Trophoblast cell (in vitro differentiated cells and primary cell): ENCODE measurements around the gene CHAF1B.

Experiments used
- DNase-seq, 2 donors: peaks; one replicate each; pipeline ENCODE4 v3.0.0-alpha.2; 2016
- H2AFZ ChIP-seq: 2 replicates; pipeline ENCODE4 v1.6.1; 2013; ENCODE audit warnings: low read length, moderate library complexity, mild to moderate bottlenecking; ENCODE audit not compliant: insufficient read depth, poor library complexity
- H2AK5ac ChIP-seq: 2 replicates; pipeline ENCODE4 v1.6.1; 2013; ENCODE audit warnings: mild to moderate bottlenecking, low read length
- H2BK120ac ChIP-seq: 2 replicates; pipeline ENCODE4 v1.6.1; 2013; ENCODE audit warnings: low read length, mild to moderate bottlenecking, moderate library complexity; ENCODE audit not compliant: insufficient read depth, poor library complexity
- H2BK12ac ChIP-seq: 2 replicates; pipeline ENCODE4 v1.6.1; 2013; ENCODE audit warnings: mild to moderate bottlenecking, low read length, moderate library complexity
- H2BK5ac ChIP-seq: 2 replicates; pipeline ENCODE4 v1.6.1; 2013; ENCODE audit warnings: low read length, low read depth, moderate library complexity, mild to moderate bottlenecking; ENCODE audit not compliant: poor library complexity
- H3K14ac ChIP-seq: 2 replicates; pipeline ENCODE4 v1.6.1; 2013; ENCODE audit warnings: mild to moderate bottlenecking, low read length
- H3K18ac ChIP-seq: 2 replicates; pipeline ENCODE4 v1.6.1; 2013; ENCODE audit warnings: mild to moderate bottlenecking, low read length
- H3K23ac ChIP-seq: 2 replicates; pipeline ENCODE4 v1.6.1; 2013; ENCODE audit warnings: low read length
- H3K27ac ChIP-seq: 2 replicates; pipeline ENCODE4 v1.5.1; 2013; ENCODE audit warnings: low read depth, mild to moderate bottlenecking, inconsistent platforms, low read length, moderate library complexity
- H3K27me3 ChIP-seq: 2 replicates; pipeline ENCODE4 v1.6.1; 2013; ENCODE audit warnings: inconsistent platforms, mild to moderate bottlenecking, low read length, moderate library complexity; ENCODE audit not compliant: insufficient read depth
- H3K36me3 ChIP-seq, 2 experiments: 1 replicate in 1 of 2; 2 replicates in 1 of 2; pipeline ENCODE4 v1.6.1; 2013; ENCODE audit warnings: low read length in 2 of 2, mild to moderate bottlenecking in 2 of 2, moderate library complexity in 1 of 2; ENCODE audit not compliant: insufficient read depth in 2 of 2, control insufficient read depth in 1 of 2
- H3K4ac ChIP-seq: 2 replicates; pipeline ENCODE4 v1.6.1; 2013; ENCODE audit warnings: low read depth, mild to moderate bottlenecking, low read length, moderate library complexity
- H3K4me1 ChIP-seq, 2 experiments: 1 replicate in 1 of 2; 2 replicates in 1 of 2; pipeline ENCODE4 v1.6.1; 2013; ENCODE audit warnings: low read length in 2 of 2, mild to moderate bottlenecking in 2 of 2, moderate library complexity in 1 of 2; ENCODE audit not compliant: insufficient read depth in 2 of 2, control insufficient read depth in 1 of 2
- H3K4me2 ChIP-seq: 2 replicates; pipeline ENCODE4 v1.6.1; 2013; ENCODE audit warnings: inconsistent platforms, mild to moderate bottlenecking, low read length, moderate library complexity
- H3K4me3 ChIP-seq: 2 replicates; pipeline ENCODE4 v1.5.1; 2013; ENCODE audit warnings: mild to moderate bottlenecking, low read depth, low read length, inconsistent platforms
- H3K79me1 ChIP-seq: one replicate; pipeline ENCODE4 v1.6.1; 2013; ENCODE audit warnings: low read length
- H3K79me2 ChIP-seq: 2 replicates; pipeline ENCODE4 v1.6.1; 2013; ENCODE audit warnings: low read length, mild to moderate bottlenecking; ENCODE audit not compliant: control insufficient read depth, insufficient read depth, poor library complexity
- H3K9ac ChIP-seq: 2 replicates; pipeline ENCODE4 v1.6.1; 2013; ENCODE audit warnings: mild to moderate bottlenecking, low read length
- H3K9me3 ChIP-seq: 2 replicates; pipeline ENCODE4 v1.6.1; 2013; ENCODE audit warnings: low read depth, mild to moderate bottlenecking, control low read depth, inconsistent platforms, low read length; ENCODE audit not compliant: insufficient read depth
- H4K12ac ChIP-seq: 2 replicates; pipeline ENCODE4 v1.6.1; 2013; ENCODE audit warnings: low read depth, mild to moderate bottlenecking, low read length, moderate library complexity
- H4K8ac ChIP-seq: 2 replicates; pipeline ENCODE4 v1.6.1; 2013; ENCODE audit warnings: low read depth, mild to moderate bottlenecking, low read length, moderate library complexity
- H4K91ac ChIP-seq: one replicate; pipeline ENCODE4 v1.6.1; 2013; ENCODE audit warnings: low read depth, mild to moderate bottlenecking, low read length, moderate library complexity
- WGBS: extraction: QIAGEN DNeasy Blood & Tissue Kit; methylation state at CpG from one replicate; pipeline ENCODE4 v1.1.7; 2013; ENCODE audit warnings: missing lambda C conversion rate; ENCODE audit not compliant: insufficient read length, insufficient coverage; ENCODE audit errors: extremely low coverage; 5-methylcytosine and 5-hydroxymethylcytosine counted together

Gene CHAF1B

GRCh38 chr21:36344931-36345330 is 40.3 kb upstream of the CHAF1B start:
- Histone ChIP-seq H4K8ac (no peak overlapping the region), H4K91ac (no peak overlapping the region), H3K36me3 (peaks cover 48 to 55% of the 10 kb centered on the region in 2 experiments), H2BK120ac (no peak overlapping the region), H4K12ac (no peak overlapping the region), H2BK5ac (no peak overlapping the region), H3K4ac (no peak overlapping the region), H3K27ac (no peak overlapping the region), H3K18ac (no peak overlapping the region), H2AFZ (no peak overlapping the region), H3K27me3 (no peaks in the 10 kb centered on the region), H3K14ac (no peak overlapping the region), H3K9me3 (no peaks in the 10 kb centered on the region), H2BK12ac (no peak overlapping the region), H3K4me2 (no peak overlapping the region), H3K4me1 (no peaks in the 10 kb centered on the region), H3K4me3 (no peak overlapping the region), H3K9ac (no peak overlapping the region), H3K79me2 (no peaks in the 10 kb centered on the region), H3K23ac (no peak overlapping the region), H2AK5ac (no peak overlapping the region), H3K79me1 (no peaks in the 10 kb centered on the region)
- WGBS: no CpG with 5 or more reads among the region's 1 CpG
- DNase-seq: no peak

DNA sequence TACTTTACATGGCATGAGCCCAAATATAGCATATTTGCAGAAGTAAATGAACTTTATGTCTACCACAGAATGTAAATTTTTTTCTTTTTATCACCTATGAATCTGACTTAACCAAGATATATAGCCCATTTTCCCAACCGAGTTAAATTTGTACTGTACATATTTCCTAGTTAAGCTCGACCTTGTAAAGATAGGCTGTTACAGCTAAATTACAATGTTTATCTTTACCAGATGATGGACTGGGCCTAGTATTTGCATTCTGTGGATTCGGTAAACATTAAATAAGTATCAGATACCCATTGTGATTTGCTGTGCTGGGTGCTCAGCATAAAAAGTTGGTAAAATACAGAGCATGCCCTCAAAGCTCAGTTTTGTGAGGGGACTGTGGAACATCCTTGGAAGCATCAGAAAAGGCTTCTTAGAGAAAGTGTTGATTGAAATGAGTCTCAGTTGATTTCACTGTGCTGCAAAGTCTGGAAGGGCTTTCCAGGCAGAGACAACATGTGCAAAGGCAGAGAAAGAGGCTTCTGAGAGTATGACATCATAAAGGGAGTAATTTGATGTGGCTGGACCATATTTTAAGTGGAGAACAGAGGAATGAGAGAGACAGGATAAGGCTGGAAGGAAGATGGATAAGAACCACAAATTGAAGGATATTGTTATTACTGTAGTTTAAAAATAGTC is 37.8 kb upstream of the CHAF1B start:
- no peak overlapping the region for H2BK120ac ChIP-seq
- H3K9ac ChIP-seq: no peak overlapping the region
- H3K14ac ChIP-seq: no peak overlapping the region
- H3K79me2 ChIP-seq: no peaks in the 10 kb centered on the region
- H3K27ac ChIP-seq: no peak overlapping the region
- H3K79me1 ChIP-seq: no peaks in the 10 kb centered on the region
- no peak for DNase-seq
- no peak overlapping the region for H2BK12ac ChIP-seq
- H4K8ac ChIP-seq: no peak overlapping the region
- no peak overlapping the region for H4K12ac ChIP-seq
- H3K4ac ChIP-seq: no peak overlapping the region
- no peak overlapping the region for H3K23ac ChIP-seq
- peak overlapping the region; percentile 53 for H3K18ac ChIP-seq
- no peaks in the 10 kb centered on the region for H3K27me3 ChIP-seq
- H4K91ac ChIP-seq: no peak overlapping the region
- WGBS: no CpG with 5 or more reads among the region's 3 CpGs
- peaks cover 47 to 49% of the 10 kb centered on the region in 2 experiments for H3K36me3 ChIP-seq
- H2BK5ac ChIP-seq: no peak overlapping the region
- H2AFZ ChIP-seq: no peak overlapping the region
- H3K4me1 ChIP-seq: no peaks in the 10 kb centered on the region
- H3K9me3 ChIP-seq: no peaks in the 10 kb centered on the region
- H3K4me3 ChIP-seq: no peak overlapping the region
- H2AK5ac ChIP-seq: no peak overlapping the region
- H3K4me2 ChIP-seq: no peak overlapping the region

GRCh38 chr21:36347962-36348328 is 37.2 kb upstream of the CHAF1B start:
- H3K4ac ChIP-seq: no peak overlapping the region
- no peaks in the 10 kb centered on the region for H3K4me1 ChIP-seq
- no peaks in the 10 kb centered on the region for H3K79me1 ChIP-seq
- H4K12ac ChIP-seq: no peak overlapping the region
- no peak overlapping the region for H3K23ac ChIP-seq
- H2BK5ac ChIP-seq: no peak overlapping the region
- no CpG with 5 or more reads among the region's 2 CpGs for WGBS
- H3K27ac ChIP-seq: no peak overlapping the region
- no peak overlapping the region for H4K8ac ChIP-seq
- H3K27me3 ChIP-seq: no peaks in the 10 kb centered on the region
- DNase-seq: no peak
- H2AFZ ChIP-seq: no peak overlapping the region
- no peak overlapping the region for H3K18ac ChIP-seq
- H2AK5ac ChIP-seq: no peak overlapping the region
- no peak overlapping the region for H3K9ac ChIP-seq
- H3K4me3 ChIP-seq: no peak overlapping the region
- H2BK12ac ChIP-seq: no peak overlapping the region
- H2BK120ac ChIP-seq: no peak overlapping the region
- no peaks in the 10 kb centered on the region for H3K79me2 ChIP-seq
- no peak overlapping the region for H3K14ac ChIP-seq
- peaks cover 43 to 50% of the 10 kb centered on the region in 2 experiments for H3K36me3 ChIP-seq
- H3K9me3 ChIP-seq: no peaks in the 10 kb centered on the region
- no peak overlapping the region for H4K91ac ChIP-seq
- H3K4me2 ChIP-seq: no peak overlapping the region

- H4K91ac ChIP-seq: no peak overlapping the region
- H3K14ac ChIP-seq: no peak overlapping the region
- no peak overlapping the region for H2BK5ac ChIP-seq
- no peak overlapping the region for H2BK12ac ChIP-seq
- no peaks in the 10 kb centered on the region for H3K9me3 ChIP-seq
- H3K23ac ChIP-seq: no peak overlapping the region
- H3K27ac ChIP-seq: no peak overlapping the region
- H3K79me1 ChIP-seq: no peaks in the 10 kb centered on the region
- no peak for DNase-seq
- H3K4me1 ChIP-seq: no peaks in the 10 kb centered on the region
- H3K79me2 ChIP-seq: no peaks in the 10 kb centered on the region
- H3K4me2 ChIP-seq: no peak overlapping the region
- H3K9ac ChIP-seq: no peak overlapping the region
- no peak overlapping the region for H4K8ac ChIP-seq
- H3K4ac ChIP-seq: no peak overlapping the region
- H3K27me3 ChIP-seq: no peaks in the 10 kb centered on the region
- WGBS: no CpG with 5 or more reads among the region's 2 CpGs
- no peak overlapping the region for H2BK120ac ChIP-seq
- peaks cover 37 to 47% of the 10 kb centered on the region in 2 experiments for H3K36me3 ChIP-seq
- no peak overlapping the region for H3K18ac ChIP-seq
- H4K12ac ChIP-seq: no peak overlapping the region
- no peak overlapping the region for H2AFZ ChIP-seq
- H3K4me3 ChIP-seq: no peak overlapping the region
- no peak overlapping the region for H2AK5ac ChIP-seq
Measured at GRCh38 chr21:36349315-36349714, 35.9 kb upstream of the CHAF1B start.
